ENCODE measurements around the gene FIG4.
"Not testable (repeated sequence)": the region's sequence is repeated elsewhere in the genome, so short reads cannot be mapped to it uniquely, and the experiment has no call there.

FIG4 gene

GRCh38 chr6:109815054-109815453, 124.0 kb downstream of the FIG4 start:
- Mint-ChIP-seq H3K4me1 (ENCODE audit: low read depth) (no peaks in the 10 kb centered on the region), H3K27me3 (ENCODE audit: low read depth) (no peaks in the 10 kb centered on the region), H3K4me3 (no peak overlapping the region), H3K36me3 (ENCODE audit: low read depth) (no peaks in the 10 kb centered on the region), H3K9me3 (no peaks in the 10 kb centered on the region), H3K27ac (no peak overlapping the region)

DNA sequence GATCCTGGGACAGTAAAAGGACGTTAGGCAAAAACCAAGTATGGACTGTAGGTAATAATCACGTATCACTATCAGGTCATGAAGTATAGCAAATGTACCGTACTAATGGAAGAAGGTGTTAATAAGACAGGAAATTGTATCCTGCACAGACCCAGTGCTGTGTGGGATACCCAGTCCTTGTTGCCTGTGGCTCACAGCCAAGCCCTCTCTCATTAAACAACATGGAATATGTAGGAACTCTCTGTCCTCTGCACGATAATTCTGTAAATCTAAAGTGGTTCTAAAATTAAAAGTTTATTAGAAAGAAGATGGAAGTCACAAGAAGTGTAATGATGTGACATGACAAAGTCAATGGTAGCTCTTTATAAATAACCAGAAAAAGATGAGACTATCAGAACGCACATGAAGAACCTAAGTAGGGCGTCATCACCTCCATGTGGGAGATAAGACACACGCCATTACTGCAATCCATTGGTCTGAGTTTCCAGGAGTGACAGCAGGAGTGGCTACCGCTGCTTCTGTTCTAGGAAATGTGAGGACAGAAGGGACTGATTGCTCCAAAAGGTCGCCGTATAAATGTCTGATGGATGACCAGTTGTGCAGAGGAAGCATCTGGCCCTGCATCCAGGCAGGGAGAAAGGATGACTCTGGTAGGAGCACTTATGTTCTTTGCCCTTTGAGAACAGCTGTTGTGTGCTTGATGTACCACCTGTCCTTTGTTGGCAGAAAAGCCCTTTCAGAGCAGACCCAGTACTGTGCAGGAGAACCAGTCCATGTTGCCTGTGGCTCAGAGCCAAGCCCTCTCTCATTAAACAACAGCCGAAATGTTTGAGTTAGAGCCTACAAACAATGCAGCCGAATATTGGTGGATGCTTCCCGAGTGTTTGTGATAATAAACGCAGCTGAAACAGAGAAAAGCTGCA, 125.6 kb downstream of the FIG4 start:
- no peak overlapping the region for H3K4me3 Mint-ChIP-seq
- H3K27ac Mint-ChIP-seq, result no peak overlapping the region
- no peaks in the 10 kb centered on the region for H3K4me1 Mint-ChIP-seq (ENCODE audit: low read depth)
- H3K36me3 Mint-ChIP-seq (ENCODE audit: low read depth), result no peaks in the 10 kb centered on the region
- no peaks in the 10 kb centered on the region for H3K9me3 Mint-ChIP-seq
- H3K27me3 Mint-ChIP-seq (ENCODE audit: low read depth), result no peaks in the 10 kb centered on the region

- Mint-ChIP-seq H3K36me3 (ENCODE audit: low read depth) (no peaks in the 10 kb centered on the region), H3K27ac (no peak overlapping the region), H3K27me3 (ENCODE audit: low read depth) (no peaks in the 10 kb centered on the region), H3K9me3 (no peaks in the 10 kb centered on the region), H3K4me3 (no peak overlapping the region), H3K4me1 (ENCODE audit: low read depth) (no peaks in the 10 kb centered on the region)
Observed at GRCh38 chr6:109820706-109821350, 129.7 kb downstream of the FIG4 start.

DNA sequence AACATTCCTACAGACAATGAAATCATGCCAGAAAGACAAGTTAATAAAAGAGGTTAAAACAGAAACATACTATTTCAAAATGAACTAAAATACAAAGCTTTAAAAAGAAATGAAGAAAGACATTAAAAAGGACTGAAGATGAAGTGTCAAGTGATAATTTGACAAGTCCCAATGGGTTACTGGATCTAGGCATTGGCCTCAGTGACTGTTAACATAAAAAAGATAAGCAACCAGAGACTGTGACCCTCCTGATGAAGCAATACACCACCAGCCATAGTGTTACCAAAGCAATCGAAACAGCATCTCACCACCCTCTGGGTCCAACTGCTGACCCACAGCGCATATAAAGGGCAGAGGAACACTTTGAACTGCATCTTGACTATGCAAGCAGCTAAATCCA, 130.3 kb downstream of the FIG4 start:
- H3K27ac Mint-ChIP-seq, result no peak overlapping the region
- H3K27me3 Mint-ChIP-seq (ENCODE audit: low read depth), result no peaks in the 10 kb centered on the region
- H3K4me3 Mint-ChIP-seq, result no peak overlapping the region
- H3K9me3 Mint-ChIP-seq, result no peaks in the 10 kb centered on the region
- no peaks in the 10 kb centered on the region for H3K36me3 Mint-ChIP-seq (ENCODE audit: low read depth)
- no peaks in the 10 kb centered on the region for H3K4me1 Mint-ChIP-seq (ENCODE audit: low read depth)

GRCh38 chr6:109824105-109824504, 133.0 kb downstream of the FIG4 start:
- Mint-ChIP-seq H3K9me3 (no peaks in the 10 kb centered on the region), H3K27ac (no peak overlapping the region), H3K36me3 (ENCODE audit: low read depth) (no peaks in the 10 kb centered on the region), H3K4me1 (ENCODE audit: low read depth) (no peaks in the 10 kb centered on the region), H3K4me3 (no peak overlapping the region), H3K27me3 (ENCODE audit: low read depth) (no peaks in the 10 kb centered on the region)

DNA sequence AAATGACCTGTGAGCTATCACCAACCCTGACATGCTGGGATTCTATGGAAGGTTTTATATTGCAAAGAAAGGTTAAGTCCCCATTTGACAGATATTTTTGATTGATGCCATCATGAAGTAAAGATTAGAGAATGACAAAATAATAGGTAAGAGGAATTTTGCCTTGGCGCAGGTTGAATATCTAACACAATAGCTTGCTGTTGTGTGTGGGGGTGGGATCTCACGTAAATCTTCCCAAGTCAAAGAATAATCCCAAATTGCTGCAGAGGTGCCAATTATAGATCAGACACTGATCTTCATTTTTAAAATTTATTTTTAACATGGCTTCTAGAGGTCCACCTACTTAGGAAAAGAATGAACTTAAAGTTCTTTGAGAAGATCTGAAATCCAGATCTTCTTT, 135.5 kb downstream of the FIG4 start:
- H3K27me3 Mint-ChIP-seq (ENCODE audit: low read depth), result no peaks in the 10 kb centered on the region
- H3K27ac Mint-ChIP-seq, result no peak overlapping the region
- H3K4me1 Mint-ChIP-seq (ENCODE audit: low read depth), result no peaks in the 10 kb centered on the region
- H3K4me3 Mint-ChIP-seq, result no peak overlapping the region
- peaks cover 13% of the 10 kb centered on the region for H3K9me3 Mint-ChIP-seq
- H3K36me3 Mint-ChIP-seq (ENCODE audit: low read depth), result no peaks in the 10 kb centered on the region

DNA sequence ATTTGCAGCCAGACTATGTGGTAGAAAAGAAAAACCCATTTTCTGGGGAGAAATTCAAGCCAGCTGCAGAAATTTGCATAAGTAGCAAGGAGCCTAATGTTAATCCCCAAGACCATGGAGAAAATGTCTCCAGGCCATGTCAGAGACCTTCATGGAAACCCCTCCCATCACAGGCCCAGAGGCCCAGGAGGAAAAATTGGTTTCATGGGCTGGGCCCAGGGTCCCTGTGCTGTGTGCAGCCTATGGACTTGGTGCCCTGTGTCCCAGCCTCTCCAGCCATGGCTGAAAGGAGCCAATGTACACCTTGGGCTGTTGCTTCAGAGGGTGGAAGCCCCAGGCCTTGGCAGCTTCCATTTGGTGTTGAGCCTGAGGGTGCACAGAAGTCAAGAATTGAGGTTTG, 140.3 kb downstream of the FIG4 start:
- H3K27ac Mint-ChIP-seq; H3K27me3 Mint-ChIP-seq (ENCODE audit: low read depth); H3K4me3 Mint-ChIP-seq; H3K36me3 Mint-ChIP-seq (ENCODE audit: low read depth); H3K4me1 Mint-ChIP-seq (ENCODE audit: low read depth): not testable (repeated sequence)
- H3K9me3 Mint-ChIP-seq, result peaks cover 20% of the 10 kb centered on the region

GRCh38 chr6:109834131-109834530, 143.0 kb downstream of the FIG4 start:
- H3K27ac Mint-ChIP-seq, result no peak overlapping the region
- H3K9me3 Mint-ChIP-seq, result peaks cover 20% of the 10 kb centered on the region
- H3K4me3 Mint-ChIP-seq, result no peak overlapping the region
- no peaks in the 10 kb centered on the region for H3K4me1 Mint-ChIP-seq (ENCODE audit: low read depth)
- no peaks in the 10 kb centered on the region for H3K36me3 Mint-ChIP-seq (ENCODE audit: low read depth)
- no peaks in the 10 kb centered on the region for H3K27me3 Mint-ChIP-seq (ENCODE audit: low read depth)

DNA sequence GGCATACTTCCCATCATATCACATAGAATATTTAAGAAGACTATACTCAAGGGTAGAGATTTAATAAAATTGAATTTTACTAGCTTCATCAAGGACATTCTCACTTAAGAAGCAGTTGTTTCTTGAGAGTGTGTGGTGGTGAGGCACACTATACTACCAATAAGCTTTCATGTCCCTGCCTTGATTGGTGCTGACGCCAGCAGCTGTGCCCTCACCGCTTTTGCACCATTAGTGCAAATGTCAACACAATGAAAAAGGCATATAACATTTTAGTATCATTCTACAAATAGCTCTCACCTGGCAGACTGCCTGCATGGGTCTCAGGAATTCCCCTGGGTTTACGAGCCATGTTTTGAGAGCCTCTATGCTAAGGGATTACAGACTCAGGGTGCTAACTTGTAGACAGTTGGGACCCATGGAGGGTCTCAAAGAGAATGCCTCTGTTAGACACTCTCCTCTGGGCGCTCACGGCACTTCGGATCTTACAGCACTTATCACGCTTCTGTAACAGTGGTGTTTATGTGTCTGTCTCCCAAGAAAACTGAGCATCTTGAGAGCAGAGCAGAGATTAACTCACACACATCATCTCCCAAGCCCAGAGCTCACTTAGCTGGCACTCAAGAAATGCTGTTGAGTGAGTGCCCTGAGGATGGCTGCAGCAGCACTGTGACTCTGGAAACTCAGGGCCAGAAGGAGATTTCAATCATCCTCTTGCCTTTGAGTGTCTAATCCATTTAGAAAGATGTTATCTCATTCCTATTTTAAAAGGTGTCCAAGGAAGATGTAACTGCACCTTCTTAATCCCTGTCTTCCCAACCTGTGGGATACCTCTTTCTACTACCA, 143.7 kb downstream of the FIG4 start:
- Mint-ChIP-seq H3K36me3 (ENCODE audit: low read depth) (no peaks in the 10 kb centered on the region), H3K4me3 (no peak overlapping the region), H3K27ac (no peak overlapping the region), H3K9me3 (peaks cover 19% of the 10 kb centered on the region), H3K4me1 (ENCODE audit: low read depth) (no peaks in the 10 kb centered on the region), H3K27me3 (ENCODE audit: low read depth) (no peaks in the 10 kb centered on the region)

GRCh38 chr6:109840034-109840433, 148.9 kb downstream of the FIG4 start:
- Mint-ChIP-seq H3K9me3 (no peaks in the 10 kb centered on the region), H3K27me3 (ENCODE audit: low read depth) (no peaks in the 10 kb centered on the region), H3K4me3 (no peak overlapping the region), H3K27ac (no peak overlapping the region), H3K36me3 (ENCODE audit: low read depth) (no peaks in the 10 kb centered on the region), H3K4me1 (ENCODE audit: low read depth) (no peaks in the 10 kb centered on the region)

- Mint-ChIP-seq H3K9me3 (no peaks in the 10 kb centered on the region), H3K27me3 (ENCODE audit: low read depth) (no peaks in the 10 kb centered on the region), H3K4me1 (ENCODE audit: low read depth) (no peaks in the 10 kb centered on the region), H3K36me3 (ENCODE audit: low read depth) (no peaks in the 10 kb centered on the region), H3K27ac (no peak overlapping the region), H3K4me3 (no peak overlapping the region)
Observed at GRCh38 chr6:109840796-109841195, 149.7 kb downstream of the FIG4 start.

GRCh38 chr6:109841869-109842268, 150.8 kb downstream of the FIG4 start:
- Mint-ChIP-seq H3K4me1 (ENCODE audit: low read depth) (no peaks in the 10 kb centered on the region), H3K4me3 (no peak overlapping the region), H3K36me3 (ENCODE audit: low read depth) (no peaks in the 10 kb centered on the region), H3K27me3 (ENCODE audit: low read depth) (no peaks in the 10 kb centered on the region), H3K27ac (no peak overlapping the region), H3K9me3 (no peaks in the 10 kb centered on the region)

DNA sequence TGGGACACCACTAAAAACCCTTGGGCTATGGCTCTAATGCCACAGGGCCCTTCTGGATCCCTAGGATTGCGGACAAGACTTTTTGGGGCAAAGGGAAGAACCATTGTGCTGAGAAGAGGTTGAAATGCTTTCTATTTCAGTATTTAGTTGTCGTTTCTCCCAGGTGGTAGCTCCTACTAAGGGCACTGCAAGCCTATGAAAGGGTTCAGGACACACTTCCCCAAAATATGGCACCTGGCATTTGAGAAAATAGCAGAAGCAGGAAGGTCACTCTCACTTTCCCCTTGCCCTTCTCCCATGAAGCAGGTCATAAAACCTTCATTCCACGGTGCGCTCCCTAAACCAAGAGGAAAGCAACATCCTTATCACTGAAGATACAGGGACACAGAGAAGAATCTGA, 161.6 kb downstream of the FIG4 start:
- Mint-ChIP-seq H3K27ac (no peak overlapping the region), H3K9me3 (peaks cover 3% of the 10 kb centered on the region), H3K36me3 (ENCODE audit: low read depth) (no peaks in the 10 kb centered on the region), H3K4me3 (no peak overlapping the region), H3K4me1 (ENCODE audit: low read depth) (no peaks in the 10 kb centered on the region), H3K27me3 (ENCODE audit: low read depth) (no peaks in the 10 kb centered on the region)

DNA sequence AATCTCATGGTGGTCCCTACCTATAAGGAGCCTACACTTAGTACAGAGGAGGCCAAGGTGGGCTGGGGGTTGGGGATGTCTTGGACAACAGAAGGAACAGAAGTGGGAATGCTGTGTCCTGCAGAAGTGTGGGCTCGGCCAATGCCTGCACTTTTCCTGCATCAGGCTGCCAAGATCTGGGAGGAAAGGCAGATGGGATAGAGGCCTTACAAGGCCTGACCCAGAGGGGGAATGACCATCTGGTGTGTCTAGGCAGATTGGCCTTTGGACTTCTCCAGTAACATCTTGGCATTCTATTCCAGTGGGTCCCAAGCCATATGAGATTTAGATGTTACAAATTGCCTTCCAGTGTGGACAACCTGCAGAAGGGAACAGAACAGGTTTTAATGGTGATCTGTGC, 162.3 kb downstream of the FIG4 start:
- Mint-ChIP-seq H3K4me1 (ENCODE audit: low read depth) (no peaks in the 10 kb centered on the region), H3K4me3 (no peak overlapping the region), H3K36me3 (ENCODE audit: low read depth) (no peaks in the 10 kb centered on the region), H3K9me3 (peaks cover 3% of the 10 kb centered on the region), H3K27me3 (ENCODE audit: low read depth) (no peaks in the 10 kb centered on the region), H3K27ac (no peak overlapping the region)
